H1 (cell line): ENCODE results near the gene DDX5. TPM values are rescaled to one million over a fixed set of nuclear protein-coding genes. Genes with fewer than 3 reads are reported as not detected.

Experiments
- CTCF ChIA-PET: fragments of 300-600 bp; sonication (Branson Sonifier 250); formaldehyde crosslinking; loops from one replicate; lab custom pipeline; 2021; ENCODE audit not compliant: partially characterized antibody; lab: Charles Lee
- POLR2A ChIA-PET: fragments of 300-600 bp; sonication (Branson Sonifier 250); formaldehyde crosslinking; loops from one replicate; lab custom pipeline; 2021; ENCODE audit warnings: inconsistent platforms; ENCODE audit not compliant: partially characterized antibody; lab: Charles Lee
- DNase-seq, 2 experiments: peaks; one replicate each; pipeline versions ENCODE4 v3.0.0 to v3.0.0-alpha.2; 2010 to 2022; ENCODE audit warnings: low spot score in 2 of 2, low read depth in 1 of 2, mixed read lengths in 1 of 2
- FAIRE-seq: peaks from 2 replicates; lab custom pipeline; 2011; peaks lifted over from hg19 to GRCh38; lab: Jason Lieb, UNC
- H2AFZ ChIP-seq: 2 replicates; pipeline ENCODE4 v1.8.1; 2012; ENCODE audit warnings: low read length, inconsistent platforms
- H2AK5ac ChIP-seq: 2 replicates; pipeline ENCODE4 v1.6.1; 2013; ENCODE audit warnings: low read depth, low read length
- H2BK120ac ChIP-seq: replicated peaks from 2 replicates; pipeline ENCODE3; 2013; ENCODE audit warnings: low read depth, low read length, inconsistent platforms
- H2BK12ac ChIP-seq: 2 replicates; pipeline ENCODE4 v1.6.1; 2013; ENCODE audit warnings: low read depth, low read length
- H2BK15ac ChIP-seq: 2 replicates; pipeline ENCODE4 v1.6.1; 2013; ENCODE audit warnings: low read length
- H2BK20ac ChIP-seq: 2 replicates; pipeline ENCODE4 v1.6.1; 2013; ENCODE audit warnings: low read length
- H2BK5ac ChIP-seq: 2 replicates; pipeline ENCODE4 v1.6.1; 2013; ENCODE audit warnings: low read depth, low read length
- H3K14ac ChIP-seq: 2 replicates; pipeline ENCODE4 v1.6.1; 2013; ENCODE audit warnings: inconsistent platforms; ENCODE audit not compliant: insufficient read length
- H3K18ac ChIP-seq: 2 replicates; pipeline ENCODE4 v1.6.1; 2013; ENCODE audit warnings: low read length; ENCODE audit errors: extremely low read depth
- H3K23ac ChIP-seq: 2 replicates; pipeline ENCODE4 v1.6.1; 2013; ENCODE audit warnings: inconsistent platforms; ENCODE audit not compliant: insufficient read length
- H3K23me2 ChIP-seq: 2 replicates; pipeline ENCODE4 v1.6.1; 2013; ENCODE audit warnings: low read depth, low read length
- H3K27ac ChIP-seq: 2 replicates; pipeline ENCODE4 v1.6.1; 2011; ENCODE audit warnings: low read depth, low read length, inconsistent platforms
- H3K27me3 ChIP-seq, 4 experiments: replicated peaks in 1 of 4; 1 replicate in 1 of 4; 2 replicates in 3 of 4; pipeline versions ENCODE4 v1.6.1 to v1.8.1; 2011 to 2013; ENCODE audit warnings: low read length in 3 of 4, mild to moderate bottlenecking in 3 of 4, inconsistent platforms in 2 of 4, mixed read lengths in 2 of 4, moderate library complexity in 1 of 4; ENCODE audit not compliant: control insufficient read depth in 3 of 4, insufficient read depth in 3 of 4; ENCODE audit errors: extremely low read depth in 1 of 4
- H3K36me3 ChIP-seq, 4 experiments: 2 replicates each; pipeline versions ENCODE4 v1.6.1 to v1.8.1; 2011 to 2013; ENCODE audit warnings: mild to moderate bottlenecking in 4 of 4, low read length in 3 of 4, moderate library complexity in 2 of 4, control low read depth in 1 of 4, inconsistent platforms in 1 of 4; ENCODE audit not compliant: insufficient read depth in 4 of 4, control insufficient read depth in 2 of 4
- H3K4ac ChIP-seq: replicated peaks from 2 replicates; pipeline ENCODE3; 2013; ENCODE audit warnings: low read length, low read depth, mixed read lengths, inconsistent platforms; ENCODE audit not compliant: insufficient read length
- H3K4me1 ChIP-seq, 4 experiments: replicated peaks in 1 of 4; 1 replicate in 1 of 4; 2 replicates in 3 of 4; pipeline versions ENCODE4 v1.6.1 to v1.8.1; 2011 to 2013; ENCODE audit warnings: low read length in 3 of 4, inconsistent platforms in 2 of 4, mixed read lengths in 1 of 4; ENCODE audit not compliant: insufficient read depth in 4 of 4, control insufficient read depth in 3 of 4
- H3K4me2 ChIP-seq, 2 experiments: 2 replicates each; pipeline versions ENCODE4 v1.6.1 to v1.8.1; 2011 to 2013; ENCODE audit warnings: low read depth in 2 of 2, low read length in 2 of 2, control low read depth in 1 of 2, inconsistent platforms in 1 of 2, mild to moderate bottlenecking in 1 of 2; ENCODE audit not compliant: insufficient read depth in 1 of 2
- H3K4me3 ChIP-seq, 4 experiments: fragments of 200-600, 300-600 bp in 1 of 4; sonication (generic), shearing (Covaris generic), sonication (Bioruptor Twin) in 1 of 4; 2 replicates each; pipeline versions ENCODE4 v1.5.1 to v1.8.1; 2011 to 2016; ENCODE audit warnings: low read length in 4 of 4, low read depth in 3 of 4, control low read depth in 2 of 4, inconsistent platforms in 2 of 4, mild to moderate bottlenecking in 2 of 4, mixed read lengths in 1 of 4, moderate library complexity in 1 of 4; ENCODE audit not compliant: insufficient read depth in 2 of 4; ENCODE audit errors: extremely low read depth in 1 of 4
- H3K56ac ChIP-seq: replicated peaks from 2 replicates; pipeline ENCODE3; 2013; ENCODE audit warnings: low read depth, mild to moderate bottlenecking, mixed read lengths, low read length, inconsistent platforms; ENCODE audit not compliant: insufficient read length
- H3K79me1 ChIP-seq: 2 replicates; pipeline ENCODE4 v1.6.1; 2013; ENCODE audit warnings: low read depth, low read length, control low read depth
- H3K79me2 ChIP-seq, 2 experiments: 2 replicates each; pipeline versions ENCODE4 v1.6.1 to v1.8.1; 2012 to 2013; ENCODE audit warnings: low read length in 2 of 2, mild to moderate bottlenecking in 2 of 2, inconsistent platforms in 1 of 2; ENCODE audit not compliant: insufficient read depth in 2 of 2, control insufficient read depth in 1 of 2
- H3K9ac ChIP-seq, 4 experiments: replicated peaks in 1 of 4; 1 replicate in 1 of 4; 2 replicates in 3 of 4; pipeline versions ENCODE4 v1.6.1 to v1.8.1; 2011 to 2013; ENCODE audit warnings: low read depth in 3 of 4, low read length in 3 of 4, control low read depth in 2 of 4, mild to moderate bottlenecking in 2 of 4, moderate library complexity in 2 of 4, inconsistent platforms in 1 of 4; ENCODE audit errors: extremely low read depth in 1 of 4
- H3K9me3 ChIP-seq, 2 experiments: 2 replicates each; pipeline versions ENCODE4 v1.6.1 to v1.8.1; 2012 to 2013; ENCODE audit warnings: mild to moderate bottlenecking in 2 of 2, moderate library complexity in 2 of 2, control low read depth in 1 of 2, inconsistent platforms in 1 of 2, low read depth in 1 of 2, low read length in 1 of 2, mixed read lengths in 1 of 2; ENCODE audit not compliant: insufficient read depth in 2 of 2
- H4K20me1 ChIP-seq, 2 experiments: replicated peaks in 1 of 2; 2 replicates each; pipeline versions ENCODE3 to v1.8.1; 2011 to 2013; ENCODE audit warnings: inconsistent platforms in 2 of 2, low read length in 2 of 2, mild to moderate bottlenecking in 1 of 2; ENCODE audit not compliant: insufficient read depth in 2 of 2, control insufficient read depth in 1 of 2
- H4K5ac ChIP-seq: 2 replicates; pipeline ENCODE4 v1.6.1; 2013; ENCODE audit warnings: low read length, low read depth, mixed read lengths, inconsistent platforms; ENCODE audit not compliant: insufficient read length
- H4K8ac ChIP-seq: 2 replicates; pipeline ENCODE4 v1.8.0; 2013; ENCODE audit warnings: mild to moderate bottlenecking, moderate library complexity, low read length, inconsistent platforms; ENCODE audit not compliant: insufficient read depth; ENCODE audit errors: extremely low read depth
- H4K91ac ChIP-seq: replicated peaks from 2 replicates; pipeline ENCODE3; 2013; ENCODE audit warnings: low read length, mixed read lengths, inconsistent platforms; ENCODE audit not compliant: insufficient read length
- ATF2 ChIP-seq: IDR thresholded peaks from 2 replicates; pipeline ENCODE4 v1.6.1; 2012; ENCODE audit warnings: low read length, inconsistent platforms
- CBX5 ChIP-seq: fragments of 300-800, 300-1000 bp; sonication (generic); IDR thresholded peaks from 2 replicates; pipeline ENCODE4 v1.7.1; 2016; ENCODE audit warnings: antibody characterized with exemption, low read length, low read depth
- KDM4A ChIP-seq: IDR thresholded peaks from one replicate; pipeline ENCODE4 v1.7.1; 2012; ENCODE audit warnings: low read depth, mild to moderate bottlenecking, moderate library complexity, low read length, inconsistent platforms; ENCODE audit not compliant: severe bottlenecking
- NANOG ChIP-seq: IDR thresholded peaks from 2 replicates; pipeline ENCODE4 v1.6.1; 2011; ENCODE audit warnings: low read length, low read depth, mild to moderate bottlenecking, inconsistent platforms; ENCODE audit not compliant: insufficient read depth, poor library complexity, severe bottlenecking
- PHF8 ChIP-seq: fragments of 200-600 bp; sonication (generic); conservative IDR thresholded peaks from 2 replicates; pipeline ENCODE4 v1.7.1; 2012; ENCODE audit warnings: low read depth, mild to moderate bottlenecking, inconsistent platforms, low read length, moderate library complexity
- RFX5 ChIP-seq: IDR thresholded peaks from 2 replicates; pipeline ENCODE4 v1.6.1; 2011; ENCODE audit warnings: low read depth, low read length, improper control_type of control experiment, borderline replicate concordance
- SAP30 ChIP-seq: fragments of 300-600 bp; sonication (generic); IDR thresholded peaks from 2 replicates; pipeline ENCODE4 v1.7.1; 2012; ENCODE audit warnings: low read length, moderate library complexity, mild to moderate bottlenecking, inconsistent platforms; ENCODE audit not compliant: insufficient read depth, insufficient replicate concordance
- SIX5 ChIP-seq: IDR thresholded peaks from 2 replicates; pipeline ENCODE4 v1.6.1; 2011; ENCODE audit warnings: mild to moderate bottlenecking, low read depth, low read length
- SP2 ChIP-seq: IDR thresholded peaks from 2 replicates; pipeline ENCODE4 v1.6.1; 2012; ENCODE audit warnings: mild to moderate bottlenecking, low read length, inconsistent platforms
- SRF ChIP-seq: IDR thresholded peaks from 2 replicates; pipeline ENCODE4 v1.6.1; 2011; ENCODE audit warnings: mild to moderate bottlenecking, low read depth, low read length, moderate library complexity
- SUZ12 ChIP-seq: fragments of 200-600 bp; sonication (generic); IDR thresholded peaks from 2 replicates; pipeline ENCODE4 v1.6.1; 2012; ENCODE audit warnings: mild to moderate bottlenecking, inconsistent platforms, low read length, moderate library complexity, mixed read lengths
- TAF7 ChIP-seq: optimal IDR thresholded peaks from 2 replicates; pipeline ENCODE3; 2011; ENCODE audit warnings: low read depth, mild to moderate bottlenecking, inconsistent platforms, low read length, moderate library complexity, borderline replicate concordance
- WGBS, 2 experiments: shearing (Covaris generic) in 1 of 2; methylation state at CpG; one replicate each; pipeline versions ENCODE4 v1.1.6 to v1.1.7; 2013 to 2015; ENCODE audit warnings: low lambda C conversion rate in 2 of 2, mixed read lengths in 2 of 2, inconsistent platforms in 1 of 2, low coverage in 1 of 2, missing lambda C conversion rate in 1 of 2; ENCODE audit not compliant: insufficient replicate concordance in 2 of 2, insufficient coverage in 1 of 2, insufficient read length in 1 of 2; ENCODE audit errors: extremely low coverage in 1 of 2, missing lambda C conversion rate in 1 of 2; 5-methylcytosine and 5-hydroxymethylcytosine counted together
- polyA plus RNA-seq, 7 experiments: library from polyadenylated mRNA; depleted of rRNA in 3 of 7; stranded (reverse) in 5 of 7; unstranded in 2 of 7; fragments of >200 nt in 5 of 7; fragments of 200-250 nt in 2 of 7; gene quantifications; 1 replicate in 5 of 7; 2 replicates in 1 of 7; 4 replicates in 1 of 7; pipeline versions ENCODE4 v1.2.1 to v1.2.3, GENCODE V29; 2011 to 2013; ENCODE audit warnings: missing spikeins in 2 of 7, mixed read lengths in 2 of 7
- total RNA-seq: library from RNA; stranded (reverse); fragmentation: NEBNext Ultra II Directional; extraction: Animal tissue kit (Norgen Biotek cat#: 25700); gene quantifications from 2 replicates; pipeline ENCODE4 v1.2.1, GENCODE V29; 2021

DDX5 gene
- total and polyA plus RNA-seq, 2 of the 8 experiments (the other 6 are each of a cell fraction or from before 2014, with no cell fraction given), result 572 to 591 TPM

DNA sequence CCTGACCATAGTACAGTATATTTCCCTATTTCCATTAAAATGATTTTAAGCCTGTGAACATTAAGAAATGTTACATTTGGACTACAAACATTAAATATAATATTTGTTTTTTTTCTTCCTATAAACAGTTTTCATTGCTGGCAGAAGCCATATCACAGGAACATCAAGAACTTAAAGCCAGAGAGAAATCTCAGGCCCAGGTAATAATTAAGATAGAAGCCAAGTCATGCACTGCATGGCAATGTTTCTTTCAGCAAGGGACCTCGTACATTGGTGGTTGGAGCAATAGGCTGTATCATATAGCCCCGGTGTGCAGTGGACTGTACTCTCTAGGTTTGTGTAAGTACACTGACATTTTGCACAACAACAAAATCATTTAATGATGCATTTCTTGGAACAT is 30.8 kb upstream of the DDX5 start:
- H2BK20ac ChIP-seq, result no peak overlapping the region
- no peak overlapping the region for H2AFZ ChIP-seq
- H3K36me3 ChIP-seq, result peaks cover 26 to 76% (median 49%) of the 10 kb centered on the region in 4 experiments
- H2BK5ac ChIP-seq, result no peak overlapping the region
- H3K27me3 ChIP-seq, result no peaks in the 10 kb centered on the region
- TF ChIP-seq KDM4A (no peak), RFX5 (no peak), ATF2 (no peak), SAP30 (no peak), PHF8 (no peak), SP2 (no peak), SIX5 (no peak), CBX5 (no peak), TAF7 (no peak), SRF (no peak), SUZ12 (no peak), NANOG (no peak)
- no peak overlapping the region for H2BK12ac ChIP-seq
- WGBS, 2 experiments, result 87% methylated on average over 2 of the region's 2 CpGs; no CpG with 5 or more reads in 1 of the 2 experiments
- H3K4ac ChIP-seq, result no peak overlapping the region
- H2BK120ac ChIP-seq, result no peak overlapping the region
- H3K23me2 ChIP-seq, result no peaks in the 10 kb centered on the region
- H2AK5ac ChIP-seq, result no peak overlapping the region
- H3K4me2 ChIP-seq, result no peak overlapping the region
- no peak overlapping the region for H3K56ac ChIP-seq
- H3K4me3 ChIP-seq, result no peak overlapping the region
- H3K9ac ChIP-seq, result no peak overlapping the region
- no peak overlapping the region for H3K18ac ChIP-seq
- H3K79me1 ChIP-seq, result no peaks in the 10 kb centered on the region
- no peak overlapping the region for H4K91ac ChIP-seq
- H3K79me2 ChIP-seq, result no peaks in the 10 kb centered on the region
- no peaks in the 10 kb centered on the region for H3K9me3 ChIP-seq
- H3K14ac ChIP-seq, result no peak overlapping the region
- no peak overlapping the region for H2BK15ac ChIP-seq
- H4K5ac ChIP-seq, result no peak overlapping the region
- POLR2A ChIA-PET, result interaction anchor here (0.6 to 8.5 kb wide), 3 partner anchors 8 to 726 kb away, joined by 3 to 75 read pairs (median 13); partner anchors contain the start of genes CEP95 and DDX5
- no peaks in the 10 kb centered on the region for H4K20me1 ChIP-seq
- no peak for FAIRE-seq
- H3K23ac ChIP-seq, result no peak overlapping the region
- no peak for DNase-seq
- H4K8ac ChIP-seq, result no peak overlapping the region
- H3K27ac ChIP-seq, result no peak overlapping the region
- no peaks in the 10 kb centered on the region for H3K4me1 ChIP-seq
- CTCF ChIA-PET, result no interaction called here
